GM19468 (cell line): Measurements from ENCODE around the gene FBXW11.
A peak's percentile ranks its signal among the peaks of the same experiment; 100 is the strongest.

Experiments used
- ATAC-seq: cut with Tn5 transposase; IDR thresholded peaks from one replicate; pipeline ENCODE4 v1.9.1; 2021; ENCODE audit warnings: mild to moderate bottlenecking, moderate library complexity, moderate number of reproducible peaks; ENCODE audit not compliant: unreplicated experiment; ENCODE audit errors: extremely low read depth

FBXW11 gene

DNA sequence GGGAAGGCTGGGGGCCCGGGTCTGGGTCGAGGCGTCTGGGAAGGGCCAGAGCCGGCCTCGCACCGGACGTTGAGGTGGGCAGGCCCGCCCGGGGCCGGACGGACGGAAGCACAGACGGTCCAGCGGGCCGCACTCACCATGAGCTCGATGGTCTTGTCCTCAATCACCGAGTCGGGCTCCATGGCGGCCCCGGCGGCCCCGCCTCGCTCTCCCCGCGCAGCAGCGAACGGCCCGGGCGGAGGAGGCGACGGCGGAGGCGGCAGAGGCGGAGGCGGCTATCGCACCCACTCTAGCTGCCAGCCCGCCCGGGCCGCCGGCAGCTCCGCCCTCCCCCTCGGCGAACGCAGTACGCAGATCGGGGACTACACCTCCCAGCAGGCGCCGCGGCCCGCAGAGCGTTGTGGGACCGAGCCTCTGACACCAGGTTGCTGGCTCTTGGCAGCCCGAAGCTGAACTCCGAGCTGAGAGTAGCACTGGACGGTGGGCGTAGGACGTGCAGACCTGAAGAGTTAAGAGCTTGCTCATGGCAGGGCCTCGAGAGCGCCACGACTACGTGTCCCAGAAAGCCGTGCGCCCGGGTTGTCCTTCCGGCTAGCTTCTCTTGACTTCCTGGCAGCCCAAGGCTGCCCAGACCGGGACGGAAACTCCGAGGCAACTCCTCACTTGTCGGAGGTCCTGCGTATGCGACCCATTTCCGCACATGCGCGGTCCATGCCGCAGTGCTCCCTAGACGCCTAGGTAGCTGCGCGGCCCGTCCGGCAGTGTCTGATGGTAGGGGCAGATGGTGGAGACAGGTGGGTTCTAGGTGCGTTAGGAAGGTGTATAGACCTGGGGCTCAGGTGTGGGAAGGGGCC lies at the start of gene FBXW11:
Gene FBXW11 (minus strand): TSS at position 318 of the 854 bp plus-strand sequence. CDS start 136 bp downstream, at position 182.
- peak; percentile 73 for ATAC-seq

DNA sequence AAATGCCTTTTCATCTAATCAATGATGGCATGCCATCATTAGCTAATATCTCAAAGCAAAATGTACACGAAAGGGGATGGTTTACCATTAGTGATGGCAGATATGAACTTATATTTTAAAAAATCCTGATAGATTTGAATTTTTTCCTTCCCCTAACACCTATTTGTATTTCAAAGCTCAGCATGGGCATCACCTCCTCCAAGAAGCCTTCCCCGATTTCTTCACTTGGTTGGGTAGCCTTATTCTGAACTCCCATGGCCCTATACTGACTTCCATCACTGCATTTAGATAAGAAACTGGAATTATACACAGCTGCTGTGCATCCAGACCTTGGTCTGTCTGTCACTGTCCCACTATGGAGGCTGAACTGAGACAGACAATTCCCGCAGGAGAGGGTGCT lies 49.6 kb upstream of the FBXW11 start:
- no peak for ATAC-seq

DNA sequence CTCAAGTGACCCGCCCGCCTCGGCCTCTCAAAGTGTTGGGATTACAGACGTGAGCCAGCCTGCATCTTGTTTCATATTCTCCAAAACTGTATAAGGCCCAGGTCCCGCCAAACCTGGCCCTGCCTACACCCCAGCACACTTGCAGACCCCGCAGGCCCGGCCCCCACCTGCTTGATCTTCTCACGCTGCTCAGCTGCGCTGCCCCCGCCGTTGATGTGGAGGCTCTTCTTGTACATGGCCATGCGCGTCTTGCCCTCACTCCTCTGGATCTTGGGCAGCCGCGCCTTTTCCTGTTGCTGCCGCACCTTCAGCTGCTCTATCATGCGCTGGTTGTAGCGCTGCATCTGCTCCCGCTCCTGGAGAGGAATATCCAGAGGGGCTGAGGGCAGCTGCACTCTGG lies 49.0 kb upstream of the FBXW11 start:
- no peak for ATAC-seq

DNA sequence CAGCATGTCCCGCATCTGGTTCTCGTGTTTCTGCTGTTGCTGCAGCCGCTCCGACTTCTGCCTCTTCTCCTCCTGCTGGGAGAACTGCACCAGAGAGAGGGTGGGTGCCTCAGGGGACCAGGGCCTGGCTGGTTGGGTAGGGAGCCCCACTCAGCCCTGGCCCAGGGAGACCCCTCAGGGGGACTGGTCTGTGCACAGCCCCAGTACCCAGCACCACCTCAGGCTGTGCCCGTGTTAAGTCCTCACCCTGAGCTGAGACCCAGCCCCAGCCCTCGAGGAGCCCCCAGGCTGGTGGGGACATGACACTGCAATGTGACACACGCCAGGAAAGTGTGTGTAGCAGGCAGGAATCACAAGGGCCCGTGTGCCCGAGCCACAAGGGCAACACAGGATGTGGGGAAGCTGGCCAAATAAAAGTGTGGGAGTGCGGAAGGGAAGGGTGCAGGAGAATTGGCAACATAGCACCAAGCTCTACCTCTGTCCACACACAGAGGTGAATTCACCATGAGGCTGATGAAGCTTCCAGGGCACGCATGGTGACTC lies 48.2 kb upstream of the FBXW11 start:
- no peak for ATAC-seq

DNA sequence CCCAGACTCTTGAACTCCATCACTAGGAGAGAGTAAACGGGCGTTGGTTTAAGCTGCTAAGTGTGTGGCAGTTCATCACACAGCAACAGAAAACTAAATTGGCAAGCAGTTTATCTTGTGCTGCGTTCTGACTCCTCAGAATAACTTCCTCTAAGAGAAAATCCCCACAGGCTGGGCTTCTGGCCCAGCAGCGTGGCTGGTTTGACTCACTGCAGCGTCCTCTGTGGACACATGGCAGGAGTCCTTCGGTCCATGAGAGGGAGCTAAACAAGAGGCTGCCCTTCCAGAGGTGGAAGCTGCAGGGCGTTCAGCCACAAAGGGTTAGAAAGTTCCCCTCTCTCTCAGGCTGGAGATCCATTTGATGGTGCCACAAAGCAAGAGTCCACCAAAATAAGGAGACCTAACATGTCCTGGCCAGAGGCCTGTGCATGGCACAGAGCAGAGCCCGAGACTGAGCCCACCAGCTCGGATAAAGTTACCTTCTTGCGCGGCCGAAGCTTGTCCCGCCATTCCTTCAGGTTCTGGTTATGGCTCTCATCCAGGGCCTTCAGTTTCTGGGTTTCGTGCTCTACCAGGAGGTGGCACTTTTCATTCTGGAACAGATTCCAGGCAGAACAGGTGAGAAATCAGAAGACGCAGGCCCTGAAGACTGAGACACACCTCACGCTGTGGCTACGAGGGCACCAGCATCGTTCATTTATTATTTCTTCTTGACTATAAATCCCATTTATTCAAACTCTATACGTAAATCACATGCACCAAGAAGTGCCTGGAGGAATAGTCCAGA lies 46.2 kb upstream of the FBXW11 start:
- ATAC-seq = no peak

DNA sequence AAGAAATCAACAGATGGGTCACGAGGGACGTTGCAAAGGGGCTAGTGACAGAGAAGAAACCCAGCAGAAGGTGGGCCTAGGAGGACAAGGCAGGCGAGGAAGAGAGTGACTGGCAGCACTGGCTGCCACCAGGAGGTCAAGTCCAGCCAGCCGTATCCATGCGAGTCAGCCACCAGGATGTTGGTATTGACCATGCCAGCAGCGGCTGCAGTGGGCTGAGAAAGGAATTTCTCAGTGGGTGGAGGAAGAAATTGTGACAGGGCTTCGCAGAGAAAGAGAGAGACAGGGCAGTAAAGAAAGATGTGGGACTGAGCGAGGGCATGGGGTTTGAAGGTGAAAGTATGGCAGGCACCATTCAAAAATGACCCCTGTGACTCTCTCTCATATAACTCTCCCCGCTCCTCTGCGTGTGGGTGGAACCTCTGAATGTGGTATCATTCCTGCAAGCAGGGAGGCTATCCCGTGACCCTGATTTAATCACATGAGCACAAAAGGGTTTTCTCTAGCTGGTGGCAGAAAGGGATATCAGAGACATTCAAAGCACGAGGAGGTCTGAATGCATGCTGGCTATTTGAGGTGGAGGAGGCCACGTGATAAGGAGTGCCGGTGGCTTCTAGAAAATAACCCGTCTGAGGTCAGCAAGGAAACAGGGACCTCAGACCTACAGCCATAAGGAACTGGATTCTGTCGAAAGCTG lies 45.4 kb upstream of the FBXW11 start:
- no peak for ATAC-seq

DNA sequence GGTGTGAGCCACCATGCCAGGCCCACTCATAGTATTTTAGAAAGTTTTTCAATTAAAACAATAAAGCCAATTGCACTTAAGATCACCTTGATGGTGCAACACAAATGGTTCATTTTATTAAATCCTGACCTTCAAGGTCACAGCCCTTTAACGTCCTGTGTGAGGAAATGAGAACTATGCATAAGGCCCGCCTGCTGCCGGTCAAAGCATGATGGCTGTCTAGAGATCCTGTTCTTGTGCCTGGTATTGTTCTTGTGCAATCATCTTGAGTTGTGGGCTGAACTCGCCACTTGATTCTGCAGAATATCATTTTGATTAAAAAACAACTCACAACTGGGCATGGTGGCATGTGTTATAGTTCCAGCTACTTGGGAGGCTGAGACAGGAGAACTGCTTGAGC lies 43.6 kb upstream of the FBXW11 start:
- no peak for ATAC-seq

DNA sequence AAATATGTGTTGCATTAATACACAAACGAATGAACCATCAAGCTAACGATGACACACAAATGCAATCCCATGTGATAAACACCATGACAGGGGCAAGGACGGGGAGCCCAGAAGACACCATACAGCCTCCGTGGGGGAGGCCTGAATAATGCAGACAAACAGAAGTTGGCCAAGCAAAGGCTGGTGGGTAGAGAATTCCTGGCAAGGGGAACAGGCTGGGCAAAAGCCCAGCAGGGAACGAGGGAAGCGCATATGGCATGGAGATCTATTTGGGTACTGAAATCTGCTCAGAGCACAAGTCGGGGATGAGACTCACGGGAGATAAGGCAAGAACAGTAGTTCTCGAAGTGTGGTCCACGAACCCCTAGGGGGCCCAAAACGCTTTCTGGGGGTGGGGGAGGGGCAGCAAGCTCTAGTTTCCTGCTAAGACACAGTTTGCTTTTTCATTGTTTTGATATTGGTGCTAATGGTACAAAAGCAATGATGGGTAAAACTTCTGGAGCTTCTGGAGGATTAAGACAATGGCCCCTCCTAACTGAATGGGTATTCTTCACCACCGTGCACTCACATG lies 42.9 kb upstream of the FBXW11 start:
- ATAC-seq = no peak

DNA sequence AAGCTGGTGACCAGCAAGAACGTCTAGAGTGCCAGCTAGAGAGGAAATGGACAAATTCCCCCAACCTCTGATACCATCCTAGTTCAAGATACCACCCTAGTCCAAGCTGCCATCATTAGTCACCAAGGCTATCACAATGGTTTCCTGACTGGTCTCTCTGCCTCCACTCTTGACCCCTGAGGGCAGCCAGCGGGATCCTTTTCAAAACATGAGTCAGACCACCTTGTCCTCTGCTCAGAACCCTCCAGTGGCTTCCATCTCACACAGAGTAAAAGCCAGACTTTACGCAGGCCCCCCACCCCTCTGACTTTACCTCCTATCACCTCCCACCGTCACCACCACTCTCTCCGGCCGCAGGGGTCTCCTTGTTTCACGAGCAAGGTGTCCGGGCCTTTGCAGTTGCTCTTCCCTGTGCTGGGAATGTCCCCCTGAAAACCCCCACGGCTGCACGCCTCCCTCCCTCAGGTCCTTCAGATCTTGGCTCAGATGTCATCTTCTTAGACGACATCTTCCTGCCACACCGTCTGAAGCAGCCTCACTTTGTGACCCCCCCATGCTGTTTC lies 42.2 kb upstream of the FBXW11 start:
- no peak for ATAC-seq

DNA sequence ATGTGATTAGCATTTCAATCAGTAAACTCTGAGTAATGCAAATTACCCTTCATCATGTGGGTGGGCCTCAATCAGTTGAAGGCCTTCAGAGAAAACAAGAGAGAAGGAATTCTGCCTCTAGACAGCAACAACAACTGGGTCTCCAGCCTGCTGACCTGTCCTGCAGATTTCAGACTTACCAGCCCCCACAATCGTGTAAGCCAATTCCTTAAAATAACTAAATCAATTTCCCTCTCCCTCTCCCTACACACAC lies 41.7 kb upstream of the FBXW11 start:
- ATAC-seq = no peak

DNA sequence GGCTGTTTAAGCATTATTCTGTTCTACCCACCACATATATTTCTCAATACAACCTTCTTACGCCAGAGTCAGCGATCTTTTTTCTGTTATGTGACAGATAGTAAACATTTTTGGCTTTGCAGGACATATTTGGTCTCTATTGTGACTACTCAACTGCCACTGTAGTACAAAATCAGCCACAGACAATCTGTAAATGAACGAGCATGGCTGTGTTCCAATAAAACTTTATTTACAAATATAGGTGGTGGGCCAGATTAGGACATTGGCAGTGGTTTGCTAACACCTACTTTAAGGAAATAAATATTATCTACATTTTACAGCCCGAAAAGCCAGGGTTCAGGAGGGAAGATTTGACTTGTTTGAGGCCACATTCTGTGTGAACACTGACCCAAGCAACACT lies 40.2 kb upstream of the FBXW11 start:
- no peak for ATAC-seq

DNA sequence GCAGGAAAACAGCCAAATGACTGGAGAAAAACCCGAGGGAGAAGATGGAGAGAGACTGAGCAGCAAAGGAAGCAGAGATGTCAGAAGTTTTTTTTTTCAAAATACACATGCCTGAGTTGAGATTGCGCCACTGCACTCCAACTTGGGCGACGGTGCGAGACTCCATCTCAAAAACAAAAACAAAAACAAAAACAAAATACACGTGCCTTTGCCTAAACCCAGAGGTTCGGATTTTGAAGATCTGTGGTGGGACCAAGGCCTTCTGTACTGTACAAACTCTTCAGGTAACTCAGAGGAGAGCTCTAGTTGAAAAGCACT lies 38.8 kb upstream of the FBXW11 start:
- no peak for ATAC-seq

DNA sequence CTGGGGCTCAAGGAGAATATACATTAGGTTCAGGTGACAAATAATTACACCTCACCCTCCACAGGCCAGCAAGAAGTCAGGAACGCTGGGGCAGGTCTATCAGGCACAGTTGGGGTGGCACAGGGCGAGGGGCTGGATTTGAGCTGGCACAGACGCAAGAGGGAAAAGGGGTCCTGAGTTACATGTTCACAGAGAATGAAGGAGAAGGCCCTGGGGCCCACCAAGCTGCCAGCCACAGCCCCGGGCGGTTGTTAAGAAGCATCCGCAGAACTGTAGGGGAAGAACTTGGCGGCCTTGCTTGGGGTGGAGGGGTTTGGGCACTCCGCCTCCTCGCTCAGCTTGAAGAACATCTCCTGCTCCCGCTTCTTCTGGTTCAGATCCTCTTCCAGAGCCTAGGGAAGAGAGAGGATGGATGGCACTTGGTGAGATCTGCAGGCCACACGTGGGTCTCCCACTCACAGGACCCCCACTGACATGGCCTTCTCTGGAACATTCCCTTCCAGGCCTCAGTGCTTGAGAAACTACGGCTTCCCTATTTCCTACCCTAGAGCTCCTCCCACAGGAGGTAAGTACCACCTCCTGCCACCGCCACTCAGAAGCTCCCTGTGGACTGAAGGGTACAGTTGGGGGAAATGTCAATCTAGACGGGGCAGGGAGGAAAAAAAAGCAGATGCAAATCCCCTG lies 38.3 kb upstream of the FBXW11 start:
- ATAC-seq = no peak

DNA sequence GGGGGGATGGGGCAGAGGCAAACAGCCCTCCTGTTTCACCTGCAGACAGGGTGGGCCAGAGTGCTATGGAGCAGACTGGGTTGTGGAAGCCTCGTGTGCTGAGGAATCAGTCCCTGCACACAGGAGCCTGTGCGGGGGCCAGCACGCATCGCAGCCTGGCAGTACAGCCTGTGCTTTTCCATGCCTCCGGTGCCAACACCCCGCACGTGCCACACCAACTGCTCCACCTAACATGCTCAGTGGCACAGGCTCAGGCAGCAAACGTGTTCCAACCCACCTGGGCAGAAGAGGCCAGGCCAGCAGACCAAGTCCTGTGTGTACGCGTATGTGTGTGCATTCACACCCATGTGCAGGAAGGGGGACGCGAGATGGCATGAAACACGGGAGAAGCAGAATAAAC lies 37.4 kb upstream of the FBXW11 start:
- ATAC-seq = no peak

DNA sequence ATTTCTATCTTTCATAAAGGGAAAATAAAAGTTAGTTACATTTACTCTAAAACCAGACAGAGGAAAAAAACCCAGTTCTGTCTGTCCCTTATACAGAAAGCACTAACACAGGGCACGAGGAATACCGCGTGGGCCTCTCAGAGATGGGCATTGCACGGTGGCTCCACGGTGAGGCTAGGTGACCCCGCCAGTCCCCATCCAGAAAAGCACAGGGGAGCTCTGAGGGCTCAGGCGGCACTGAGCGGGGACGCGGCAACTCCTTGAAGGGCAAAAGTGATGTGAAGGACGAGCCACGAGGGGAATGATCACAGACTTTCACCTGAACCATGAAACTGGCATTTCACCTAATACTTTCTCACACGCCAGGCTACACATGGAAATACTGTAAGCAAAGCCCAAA lies 35.7 kb upstream of the FBXW11 start:
- ATAC-seq = no peak

DNA sequence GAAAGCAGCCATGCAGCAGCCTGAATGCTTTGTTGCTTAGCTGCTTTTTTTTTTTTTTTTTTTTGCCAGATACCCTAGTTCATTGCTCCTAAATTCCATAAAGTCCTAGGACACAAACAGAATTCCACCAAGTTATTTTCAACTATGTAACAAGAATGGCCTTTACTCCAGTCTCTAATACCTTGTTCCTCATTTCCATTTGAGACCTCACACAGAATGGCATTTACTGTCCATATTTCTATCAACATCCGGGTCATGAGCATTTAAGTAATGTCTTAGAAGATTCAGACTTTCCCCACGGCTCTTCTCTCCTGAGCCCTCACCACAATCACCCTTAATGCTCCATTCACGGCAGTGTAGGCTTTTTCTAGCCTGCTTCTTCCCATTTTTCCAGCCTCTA lies 31.7 kb upstream of the FBXW11 start:
- no peak for ATAC-seq

DNA sequence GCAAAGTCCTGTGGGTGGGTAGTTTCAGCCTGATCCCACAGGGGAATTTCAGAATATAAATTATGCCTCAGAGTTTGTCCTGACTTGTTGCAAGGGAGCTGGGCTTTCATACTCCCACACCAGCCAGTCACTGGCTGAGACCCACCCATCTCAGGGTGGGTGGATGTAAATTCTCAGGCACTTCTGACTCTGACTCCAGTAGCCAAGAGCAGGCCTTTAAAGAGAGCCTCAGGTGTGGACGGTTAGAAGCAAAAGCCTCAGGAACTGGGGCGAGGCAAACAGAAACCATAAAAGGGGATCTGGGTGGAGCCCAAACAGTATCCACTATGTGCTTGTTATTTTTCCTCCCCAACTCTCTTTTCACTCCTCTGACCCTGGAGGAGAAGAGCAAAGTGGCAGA lies 28.6 kb upstream of the FBXW11 start:
- no peak for ATAC-seq

DNA sequence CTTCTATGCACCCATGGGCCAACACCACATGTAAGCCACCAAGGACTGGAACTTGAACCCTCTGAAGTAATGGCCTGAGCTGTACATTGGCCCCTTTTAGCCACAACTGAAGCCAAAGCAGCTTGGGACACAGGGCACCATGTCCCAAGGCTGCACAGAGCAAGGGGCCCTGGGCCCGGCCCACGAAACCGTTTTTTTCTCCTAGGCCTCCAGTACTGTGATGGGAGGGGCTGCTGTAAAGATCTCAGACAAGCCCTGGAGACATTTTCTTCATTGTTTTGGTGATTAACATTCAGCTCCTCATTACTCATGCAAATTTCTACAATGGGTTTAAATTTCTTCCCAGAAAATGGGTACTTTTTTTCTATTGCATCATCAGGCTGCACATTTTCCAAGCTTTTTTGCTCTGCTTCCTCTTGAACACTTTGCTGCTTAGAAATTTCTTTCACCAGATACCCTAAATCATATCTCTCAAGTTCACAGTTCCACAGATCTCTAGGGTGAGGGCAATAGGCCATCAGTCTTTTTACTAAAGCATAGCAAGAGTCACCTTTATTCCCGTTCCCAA lies 25.5 kb upstream of the FBXW11 start:
- ATAC-seq = no peak

DNA sequence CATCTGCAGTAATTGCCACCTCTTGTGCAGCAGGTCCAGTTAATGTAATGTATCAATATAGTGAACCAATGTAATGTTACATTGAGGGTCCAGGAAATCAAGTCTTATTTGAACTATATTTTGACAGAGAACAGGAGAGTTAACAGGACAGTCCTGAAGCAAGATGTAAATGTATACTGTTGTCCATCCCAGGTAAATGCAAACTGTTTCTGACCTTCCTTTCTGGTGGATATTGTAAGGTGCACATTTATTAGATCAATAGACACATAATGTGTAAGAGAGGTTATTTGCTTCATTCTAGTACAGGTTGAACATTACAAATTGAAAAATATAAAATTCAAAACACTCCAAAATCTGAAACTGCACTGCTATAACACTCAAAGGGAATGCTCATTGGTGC lies 23.4 kb upstream of the FBXW11 start:
- ATAC-seq = no peak

DNA sequence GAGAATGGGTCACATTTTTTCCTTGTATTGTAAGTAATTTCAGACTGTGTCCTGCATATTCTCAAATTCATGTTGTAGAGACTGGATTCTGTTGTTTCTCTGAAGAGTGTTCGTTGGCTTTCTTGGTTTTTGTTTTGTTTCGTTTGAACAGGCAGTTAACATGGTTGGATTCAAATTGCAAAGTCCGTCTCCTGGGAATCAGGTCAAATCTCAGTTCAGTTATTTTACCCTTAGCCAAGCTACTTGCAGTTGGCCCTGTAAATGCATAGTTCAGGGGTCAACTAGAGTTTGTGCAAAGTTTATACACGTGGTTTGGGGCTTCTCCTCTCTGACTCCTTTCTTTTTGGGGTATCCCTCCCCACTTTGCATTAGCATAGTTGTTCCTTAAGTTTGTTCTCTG lies 21.7 kb upstream of the FBXW11 start:
- ATAC-seq = no peak
